ENCODE data around the gene EIF4E1B.

The EIF4E1B gene

GRCh38 chr5:176661676-176662075 lies 31.2 kb downstream of the EIF4E1B start:
- Histone ChIP-seq H3K27me3 (ENCODE audit: insufficient read depth, low read length, poor library complexity, severe bottlenecking) (no peaks in the 10 kb centered on the region), H3K9me2 (replicated peaks; ENCODE audit: low read depth, low read length) (no peaks in the 10 kb centered on the region), H3K36me3 (ENCODE audit: insufficient read depth, low read length) (no peaks in the 10 kb centered on the region), H3F3A (ENCODE audit: low read depth) (no peaks in the 10 kb centered on the region), H3K4me3 (ENCODE audit: low read length, poor library complexity, severe bottlenecking) (no peak overlapping the region), H3K9me3 (ENCODE audit: insufficient read depth, low read depth, low read length) (no peaks in the 10 kb centered on the region), H3K4me1 (ENCODE audit: insufficient read depth, low read length, poor library complexity, severe bottlenecking) (no peaks in the 10 kb centered on the region), H3K79me2 (ENCODE audit: insufficient read depth, low read length) (no peaks in the 10 kb centered on the region), H3K9ac (ENCODE audit: low read depth, low read length, poor library complexity, severe bottlenecking) (no peak overlapping the region), H3K4me2 (ENCODE audit: low read depth, low read length, poor library complexity, severe bottlenecking) (no peak overlapping the region), H2AFZ (ENCODE audit: low read length) (no peak overlapping the region), H4K20me1 (ENCODE audit: insufficient read depth, low read length, poor library complexity, severe bottlenecking) (no peaks in the 10 kb centered on the region)
- TF ChIP-seq CTCF (conservative IDR thresholded peaks at IDR 0.05; ENCODE audit: low read length) (no peak), EZH2phosphoT487 (IDR thresholded peaks at IDR 0.05; ENCODE audit: borderline replicate concordance) (no peak)

- H3K9ac ChIP-seq (ENCODE audit: low read depth, low read length, poor library complexity, severe bottlenecking): no peak overlapping the region
- H3F3A ChIP-seq (ENCODE audit: low read depth): no peaks in the 10 kb centered on the region
- TF ChIP-seq CTCF (conservative IDR thresholded peaks at IDR 0.05; ENCODE audit: low read length): no peak
- TF ChIP-seq EZH2phosphoT487 (IDR thresholded peaks at IDR 0.05; ENCODE audit: borderline replicate concordance): no peak
- no peak overlapping the region for H3K4me2 ChIP-seq (ENCODE audit: low read depth, low read length, poor library complexity, severe bottlenecking)
- H4K20me1 ChIP-seq (ENCODE audit: insufficient read depth, low read length, poor library complexity, severe bottlenecking): no peaks in the 10 kb centered on the region
- H3K4me1 ChIP-seq (ENCODE audit: insufficient read depth, low read length, poor library complexity, severe bottlenecking): no peaks in the 10 kb centered on the region
- no peak overlapping the region for H3K4me3 ChIP-seq (ENCODE audit: low read length, poor library complexity, severe bottlenecking)
- no peaks in the 10 kb centered on the region for H3K36me3 ChIP-seq (ENCODE audit: insufficient read depth, low read length)
- no peaks in the 10 kb centered on the region for H3K27me3 ChIP-seq (ENCODE audit: insufficient read depth, low read length, poor library complexity, severe bottlenecking)
- H3K79me2 ChIP-seq (ENCODE audit: insufficient read depth, low read length): no peaks in the 10 kb centered on the region
- H3K9me2 ChIP-seq (replicated peaks; ENCODE audit: low read depth, low read length): no peaks in the 10 kb centered on the region
- no peaks in the 10 kb centered on the region for H3K9me3 ChIP-seq (ENCODE audit: insufficient read depth, low read depth, low read length)
- no peak overlapping the region for H2AFZ ChIP-seq (ENCODE audit: low read length)
These were observed 32.2 kb downstream of the EIF4E1B start for GRCh38 chr5:176662371-176663333.

GRCh38 chr5:176663566-176663965 lies 33.1 kb downstream of the EIF4E1B start:
- H4K20me1 ChIP-seq (ENCODE audit: insufficient read depth, low read length, poor library complexity, severe bottlenecking): no peaks in the 10 kb centered on the region
- H3K4me2 ChIP-seq (ENCODE audit: low read depth, low read length, poor library complexity, severe bottlenecking): no peak overlapping the region
- no peak overlapping the region for H2AFZ ChIP-seq (ENCODE audit: low read length)
- no peaks in the 10 kb centered on the region for H3K27me3 ChIP-seq (ENCODE audit: insufficient read depth, low read length, poor library complexity, severe bottlenecking)
- TF ChIP-seq EZH2phosphoT487 (IDR thresholded peaks at IDR 0.05; ENCODE audit: borderline replicate concordance): no peak
- no peak for TF ChIP-seq CTCF (conservative IDR thresholded peaks at IDR 0.05; ENCODE audit: low read length)
- H3K79me2 ChIP-seq (ENCODE audit: insufficient read depth, low read length): no peaks in the 10 kb centered on the region
- H3K9ac ChIP-seq (ENCODE audit: low read depth, low read length, poor library complexity, severe bottlenecking): no peak overlapping the region
- H3K9me3 ChIP-seq (ENCODE audit: insufficient read depth, low read depth, low read length): no peaks in the 10 kb centered on the region
- no peak overlapping the region for H3K4me3 ChIP-seq (ENCODE audit: low read length, poor library complexity, severe bottlenecking)
- H3K4me1 ChIP-seq (ENCODE audit: insufficient read depth, low read length, poor library complexity, severe bottlenecking): no peaks in the 10 kb centered on the region
- no peaks in the 10 kb centered on the region for H3F3A ChIP-seq (ENCODE audit: low read depth)
- H3K36me3 ChIP-seq (ENCODE audit: insufficient read depth, low read length): no peaks in the 10 kb centered on the region
- no peaks in the 10 kb centered on the region for H3K9me2 ChIP-seq (replicated peaks; ENCODE audit: low read depth, low read length)

Data from Loucy (cell line).